Left ventricle myocardium inferior (tissue), 1 donor: Measurements from ENCODE around the gene CTSA. TPM values are rescaled to one million over a fixed set of nuclear protein-coding genes. Genes with fewer than 3 reads are reported as not detected.
A peak's percentile ranks its signal among the peaks of the same experiment; 100 is the strongest.

Source experiments
- DNase-seq: peaks from one replicate; pipeline ENCODE4 v3.0.0-alpha.2; 2020
- H3K27ac ChIP-seq: fragments of 200-600 bp; replicated peaks from 2 replicates; pipeline ENCODE4 v1.8.0; 2021
- H3K27me3 ChIP-seq: fragments of 200-600 bp; 2 replicates; pipeline ENCODE4 v1.8.0; 2021; ENCODE audit warnings: low read depth
- H3K36me3 ChIP-seq: fragments of 200-600 bp; 2 replicates; pipeline ENCODE4 v1.8.0; 2021
- H3K4me1 ChIP-seq: fragments of 200-600 bp; 2 replicates; pipeline ENCODE4 v1.8.0; 2021
- H3K4me3 ChIP-seq: fragments of 200-600 bp; 2 replicates; pipeline ENCODE4 v1.8.0; 2021; ENCODE audit warnings: mild to moderate bottlenecking, moderate library complexity
- H3K9me3 ChIP-seq: fragments of 200-600 bp; replicated peaks from 2 replicates; pipeline ENCODE4 v1.8.0; 2021
- CTCF ChIP-seq: fragments of 200-600 bp; IDR thresholded peaks from 2 replicates; pipeline ENCODE4 v1.8.0; 2021; ENCODE audit warnings: antibody characterized with exemption, mild to moderate bottlenecking, borderline replicate concordance
- intact Hi-C: fragments of 100-400 bp; cut with micrococcal nuclease; formaldehyde crosslinking; loops from one replicate; pipeline ENCODE4 v1.11.0; 2022
- total RNA-seq: library from RNA; stranded (reverse); fragmentation: NEBNext Ultra II Directional; extraction: Animal tissue kit (Norgen Biotek cat#: 25700); gene quantifications from one replicate; pipeline ENCODE4 v1.2.1, GENCODE V29; 2021
- donor health status: DM: no; HTN: yes; CAD: no; lungs with severe emphysema.

Gene CTSA
- total RNA-seq, 1 donor from 2014 or later, result 116 TPM

GRCh38 chr20:45918182-45918737 is 27.1 kb downstream of the CTSA start:
- H3K36me3 ChIP-seq, result no peaks in the 10 kb centered on the region
- peak; percentile 41 for DNase-seq
- H3K27me3 ChIP-seq, result no peaks in the 10 kb centered on the region
- peak overlapping the region; percentile 86 for H3K27ac ChIP-seq
- no peaks in the 10 kb centered on the region for H3K9me3 ChIP-seq
- H3K4me3 ChIP-seq, result no peak overlapping the region
- intact Hi-C loops, result no loop called here
- no peak for TF ChIP-seq CTCF
- H3K4me1 ChIP-seq, result peaks cover 63% of the 10 kb centered on the region

- Histone ChIP-seq H3K9me3 (no peaks in the 10 kb centered on the region), H3K4me1 (peaks cover 70% of the 10 kb centered on the region), H3K27ac (peak overlapping the region; percentile 86), H3K4me3 (no peak overlapping the region), H3K27me3 (no peaks in the 10 kb centered on the region), H3K36me3 (no peaks in the 10 kb centered on the region)
- DNase-seq, result no peak
- no peak for TF ChIP-seq CTCF
- intact Hi-C loops, result no loop called here
These were observed 27.8 kb downstream of the CTSA start for GRCh38 chr20:45918779-45919537.

- Histone ChIP-seq H3K4me1 (peaks cover 78% of the 10 kb centered on the region), H3K27ac (peak overlapping the region; percentile 86), H3K36me3 (no peaks in the 10 kb centered on the region), H3K27me3 (no peaks in the 10 kb centered on the region), H3K4me3 (peak overlapping the region; percentile 37), H3K9me3 (no peaks in the 10 kb centered on the region)
- intact Hi-C loops, result no loop called here
- DNase-seq, result peak; percentile 86
- no peak for TF ChIP-seq CTCF
These were observed 28.6 kb downstream of the CTSA start for GRCh38 chr20:45919542-45920399.

- intact Hi-C loops, result no loop called here
- no peaks in the 10 kb centered on the region for H3K27me3 ChIP-seq
- no peak for DNase-seq
- H3K9me3 ChIP-seq, result no peaks in the 10 kb centered on the region
- H3K36me3 ChIP-seq, result no peaks in the 10 kb centered on the region
- TF ChIP-seq CTCF, result no peak
- H3K27ac ChIP-seq, result peak overlapping the region; percentile 86
- peaks cover 83% of the 10 kb centered on the region for H3K4me1 ChIP-seq
- peak overlapping the region; percentile 37 for H3K4me3 ChIP-seq
These were observed 29.6 kb downstream of the CTSA start for GRCh38 chr20:45920462-45921336.
